LNCaP clone FGC (cell line): ENCODE measurements around the gene LSMEM2.

Source experiments
- DNase-seq: peaks from one replicate; pipeline ENCODE4 v3.0.0-alpha.2; 2011; ENCODE audit warnings: low read depth
- H3K4me3 ChIP-seq: 2 replicates; pipeline ENCODE4 v1.5.1; 2011; ENCODE audit warnings: mild to moderate bottlenecking, low read depth, low read length, control low read depth
- CTCF ChIP-seq: IDR thresholded peaks from 2 replicates; pipeline ENCODE4 v1.5.1; 2012; ENCODE audit warnings: mild to moderate bottlenecking; ENCODE audit not compliant: control insufficient read depth, insufficient read depth; ENCODE audit errors: extremely low read depth

The LSMEM2 gene

GRCh38 chr3:50254577-50255250, 24.2 kb upstream of the LSMEM2 start:
- TF ChIP-seq CTCF, result no peak
- no peak for DNase-seq
- H3K4me3 ChIP-seq, result no peak overlapping the region

GRCh38 chr3:50255251-50255615, 23.7 kb upstream of the LSMEM2 start:
- no peak for DNase-seq

GRCh38 chr3:50256978-50257890, 21.7 kb upstream of the LSMEM2 start:
- TF ChIP-seq CTCF, result peak; percentile 51
- no peak for DNase-seq
- no peak overlapping the region for H3K4me3 ChIP-seq

More at GRCh38 chr3:50255251-50255615, 23.7 kb upstream of the LSMEM2 start:
- H3K4me3 ChIP-seq, result no peak overlapping the region
- no peak for TF ChIP-seq CTCF

- no peak for DNase-seq
- TF ChIP-seq CTCF, result no peak
- H3K4me3 ChIP-seq, result no peak overlapping the region
These were observed 20.7 kb upstream of the LSMEM2 start for GRCh38 chr3:50258029-50258680.

- no peak overlapping the region for H3K4me3 ChIP-seq
- TF ChIP-seq CTCF, result no peak
- DNase-seq, result no peak
These were observed 19.9 kb upstream of the LSMEM2 start for GRCh38 chr3:50258979-50259378.

GRCh38 chr3:50259432-50260026, 19.4 kb upstream of the LSMEM2 start:
- peak overlapping the region; percentile 66 for H3K4me3 ChIP-seq
- DNase-seq, result no peak
- TF ChIP-seq CTCF, result no peak
